Brain microvascular endothelial cell (primary cell): ENCODE results near the gene PEX26.
"Not testable (repeated sequence)": the region's sequence is repeated elsewhere in the genome, so short reads cannot be mapped to it uniquely, and the experiment has no call there.

ENCODE experiments used
- DNase-seq: peaks from one replicate; pipeline ENCODE4 v3.0.0-alpha.2; 2020
- H3K27ac ChIP-seq: fragments of 250-450 bp; sonication (Bioruptor Pico); 2 replicates; pipeline ENCODE4 v1.5.1; 2020; ENCODE audit warnings: mild to moderate bottlenecking, moderate library complexity
- H3K27me3 ChIP-seq: fragments of 250-450 bp; sonication (Bioruptor Pico); replicated peaks from 2 replicates; pipeline ENCODE4 v1.5.1; 2020; ENCODE audit warnings: mild to moderate bottlenecking
- H3K36me3 ChIP-seq: fragments of 250-450 bp; sonication (Bioruptor Pico); replicated peaks from 2 replicates; pipeline ENCODE4 v1.5.1; 2020; ENCODE audit warnings: mild to moderate bottlenecking
- H3K4me3 ChIP-seq: 2 replicates; pipeline ENCODE4 v1.5.1; 2011; ENCODE audit warnings: low read depth, mild to moderate bottlenecking, control low read depth, low read length, moderate library complexity
- in situ Hi-C: cut with HindIII; loops from 2 replicates; pipeline ENCODE4 v1.10.0; 2017; ENCODE audit warnings: low sequenced_read_pairs, low pct_ligation_motif_present
- TF ChIP-seq, protein P1 (sequence below): IDR thresholded peaks from 2 replicates; pipeline ENCODE4 v1.5.1; 2011; ENCODE audit warnings: low read depth, mild to moderate bottlenecking, moderate library complexity, low read length, control low read depth, inconsistent platforms; ENCODE audit errors: missing control alignments

PEX26 gene

GRCh38 chr22:18104566-18104965, 26.8 kb downstream of the PEX26 start:
- TF ChIP-seq, protein P1, sequence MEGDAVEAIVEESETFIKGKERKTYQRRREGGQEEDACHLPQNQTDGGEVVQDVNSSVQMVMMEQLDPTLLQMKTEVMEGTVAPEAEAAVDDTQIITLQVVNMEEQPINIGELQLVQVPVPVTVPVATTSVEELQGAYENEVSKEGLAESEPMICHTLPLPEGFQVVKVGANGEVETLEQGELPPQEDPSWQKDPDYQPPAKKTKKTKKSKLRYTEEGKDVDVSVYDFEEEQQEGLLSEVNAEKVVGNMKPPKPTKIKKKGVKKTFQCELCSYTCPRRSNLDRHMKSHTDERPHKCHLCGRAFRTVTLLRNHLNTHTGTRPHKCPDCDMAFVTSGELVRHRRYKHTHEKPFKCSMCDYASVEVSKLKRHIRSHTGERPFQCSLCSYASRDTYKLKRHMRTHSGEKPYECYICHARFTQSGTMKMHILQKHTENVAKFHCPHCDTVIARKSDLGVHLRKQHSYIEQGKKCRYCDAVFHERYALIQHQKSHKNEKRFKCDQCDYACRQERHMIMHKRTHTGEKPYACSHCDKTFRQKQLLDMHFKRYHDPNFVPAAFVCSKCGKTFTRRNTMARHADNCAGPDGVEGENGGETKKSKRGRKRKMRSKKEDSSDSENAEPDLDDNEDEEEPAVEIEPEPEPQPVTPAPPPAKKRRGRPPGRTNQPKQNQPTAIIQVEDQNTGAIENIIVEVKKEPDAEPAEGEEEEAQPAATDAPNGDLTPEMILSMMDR = no peak
- no peak overlapping the region for H3K4me3 ChIP-seq
- DNase-seq = peak; percentile 78
- in situ Hi-C loops = no loop called here
- H3K27ac ChIP-seq = no peak overlapping the region
- no peaks in the 10 kb centered on the region for H3K27me3 ChIP-seq
- no peaks in the 10 kb centered on the region for H3K36me3 ChIP-seq

DNA sequence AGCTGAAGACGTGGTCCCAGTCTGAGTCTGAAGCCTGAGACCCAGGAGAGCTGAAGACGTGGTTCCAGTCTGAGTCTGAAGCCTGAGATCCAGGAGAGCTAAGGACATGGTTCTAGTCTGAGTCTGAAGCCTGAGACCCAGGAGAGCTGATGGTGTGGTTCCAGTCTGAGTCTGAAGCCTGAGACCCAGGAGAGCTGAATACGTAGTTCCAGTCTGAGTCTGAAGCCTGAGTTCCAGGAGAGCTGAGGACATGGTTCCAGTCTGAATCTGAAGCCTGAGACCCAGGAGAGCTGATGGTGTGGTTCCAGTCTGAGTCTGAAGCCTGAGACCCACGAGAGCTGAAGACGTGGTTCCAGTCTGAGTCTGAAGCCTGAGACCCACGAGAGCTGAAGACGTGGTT, 28.2 kb downstream of the PEX26 start:
- DNase-seq, H3K27me3 ChIP-seq, H3K27ac ChIP-seq, in situ Hi-C loops, H3K4me3 ChIP-seq, H3K36me3 ChIP-seq: not testable (repeated sequence)

- H3K4me3 ChIP-seq, in situ Hi-C loops, H3K36me3 ChIP-seq, DNase-seq, H3K27ac ChIP-seq: not testable (repeated sequence)
- peaks cover 10% of the 10 kb centered on the region for H3K27me3 ChIP-seq
These were observed 29.0 kb downstream of the PEX26 start for GRCh38 chr22:18106550-18107341.

DNA sequence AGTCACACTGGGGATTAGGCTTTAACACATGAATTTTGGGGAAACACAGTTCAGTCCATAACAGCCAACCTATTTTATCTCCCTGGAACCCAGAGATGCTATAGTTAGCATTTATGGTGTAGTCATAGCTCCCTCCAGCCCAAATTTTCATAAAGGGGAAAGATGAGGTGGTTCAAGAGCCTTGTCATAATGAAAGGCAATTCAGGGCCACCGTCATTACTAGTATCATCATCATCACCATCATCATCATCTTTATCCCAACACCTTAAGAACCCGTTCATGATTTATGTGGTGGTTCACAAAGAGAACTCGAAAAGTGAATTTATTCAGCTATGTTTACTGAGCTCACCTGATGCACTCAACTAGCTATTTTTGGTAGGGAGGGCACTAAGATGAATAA, 30.4 kb downstream of the PEX26 start:
- DNase-seq = no peak
- no peak overlapping the region for H3K27ac ChIP-seq
- in situ Hi-C loops = no loop called here
- H3K27me3 ChIP-seq = peaks cover 10% of the 10 kb centered on the region
- H3K36me3 ChIP-seq = no peaks in the 10 kb centered on the region
- TF ChIP-seq, protein P1 = no peak
- H3K4me3 ChIP-seq = no peak overlapping the region

GRCh38 chr22:18109410-18110193, 31.8 kb downstream of the PEX26 start:
- TF ChIP-seq, protein P1 = no peak
- Histone ChIP-seq H3K27me3 (peaks cover 10% of the 10 kb centered on the region), H3K4me3 (peak overlapping the region; percentile 34), H3K36me3 (no peaks in the 10 kb centered on the region), H3K27ac (no peak overlapping the region)
- in situ Hi-C loops = no loop called here
- no peak for DNase-seq

- TF ChIP-seq, protein P1 = no peak
- H3K27me3 ChIP-seq = peaks cover 10% of the 10 kb centered on the region
- DNase-seq = peak; percentile 14
These were observed 32.6 kb downstream of the PEX26 start, which contains the start of gene TUBA8 for GRCh38 chr22:18110194-18110953. Gene TUBA8, plus strand, starts transcription at chr22:18110809. Its CDS starts 57 bp downstream, at chr22:18110866.

More at GRCh38 chr22:18110194-18110953, 32.6 kb downstream of the PEX26 start, which contains the start of gene TUBA8:
- Histone ChIP-seq H3K4me3 (peak within 1 kb of the TSS; percentile 34), H3K27ac (no peak within 1 kb of the TSS), H3K36me3 (no peaks in the 10 kb centered on the region)
- in situ Hi-C loops = no loop called here
